Measurements from ENCODE around the gene NEK3.
"Not testable (repeated sequence)": the region's sequence is repeated elsewhere in the genome, so short reads cannot be mapped to it uniquely, and the experiment has no call there.

Gene NEK3

GRCh38 chr13:52171686-52172085 lies 12.3 kb upstream of the NEK3 start:
- in situ Hi-C loops (cut with MboI; ENCODE audit: low sequenced_read_pairs): not testable (repeated sequence)

GRCh38 chr13:52170828-52171391 lies 11.5 kb upstream of the NEK3 start:
- in situ Hi-C loops (cut with MboI; ENCODE audit: low sequenced_read_pairs): not testable (repeated sequence)

- in situ Hi-C loops (cut with MboI; ENCODE audit: low sequenced_read_pairs): no loop called here
These were observed 10.4 kb upstream of the NEK3 start for GRCh38 chr13:52169839-52170238.

- in situ Hi-C loops (cut with MboI; ENCODE audit: low sequenced_read_pairs): no loop called here
These were observed 6.0 kb upstream of the NEK3 start for GRCh38 chr13:52165411-52165810.

- in situ Hi-C loops (cut with MboI; ENCODE audit: low sequenced_read_pairs): no loop called here
These were observed 5.6 kb upstream of the NEK3 start for GRCh38 chr13:52164989-52165388.

- in situ Hi-C loops (cut with MboI; ENCODE audit: low sequenced_read_pairs): not testable (repeated sequence)
These were observed 4.5 kb upstream of the NEK3 start for GRCh38 chr13:52163878-52164277.

- in situ Hi-C loops (cut with MboI; ENCODE audit: low sequenced_read_pairs): no loop called here
These were observed 3.1 kb upstream of the NEK3 start for GRCh38 chr13:52162279-52163101.

DNA sequence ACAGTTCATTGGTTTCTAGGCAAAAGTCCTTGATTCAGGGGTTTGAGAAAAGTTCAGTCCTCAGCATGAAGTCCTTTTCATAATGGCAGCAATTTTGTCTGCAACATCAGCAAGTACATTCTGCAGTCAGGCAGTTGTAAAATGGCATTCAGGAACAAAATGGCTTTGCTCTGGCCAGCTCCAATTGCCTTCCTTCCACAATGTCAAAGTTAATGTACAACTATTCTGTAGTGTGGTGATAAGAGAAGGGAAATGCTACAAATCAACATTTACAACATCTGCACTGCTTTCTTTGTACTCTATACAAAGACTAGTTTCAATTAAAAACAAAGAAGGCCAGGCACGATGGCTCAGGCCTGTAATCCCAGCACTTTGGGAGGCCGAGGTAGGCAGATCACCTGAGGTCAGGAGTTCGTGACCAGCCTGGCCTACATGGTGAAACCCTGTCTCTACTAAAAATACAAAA lies 1.8 kb upstream of the NEK3 start:
- in situ Hi-C loops (cut with MboI; ENCODE audit: low sequenced_read_pairs): no loop called here

- in situ Hi-C loops (cut with MboI; ENCODE audit: low sequenced_read_pairs): no loop called here
These were observed 1.1 kb upstream of the NEK3 start for GRCh38 chr13:52160506-52160905.

DNA sequence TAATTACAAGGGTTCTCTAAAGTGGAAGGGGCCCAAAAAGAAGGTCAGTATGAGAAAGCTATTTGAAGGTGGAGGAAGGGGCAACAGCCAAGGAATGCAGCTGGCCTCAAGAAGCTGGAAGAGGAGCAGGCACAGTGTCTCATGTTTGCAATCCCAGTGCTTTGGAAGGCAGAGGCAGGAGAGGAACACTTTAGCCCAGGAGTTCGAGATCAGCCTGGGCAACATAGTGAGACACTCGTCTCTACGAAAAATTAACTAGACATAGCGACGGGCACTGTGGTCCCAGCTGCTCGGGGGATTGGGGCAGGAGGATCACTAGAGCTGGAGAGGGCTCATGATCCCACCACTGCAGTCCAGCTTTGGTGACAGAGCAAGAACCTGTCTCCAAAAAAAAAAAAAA lies 656 bp upstream of the NEK3 start:
- in situ Hi-C loops (cut with MboI; ENCODE audit: low sequenced_read_pairs): no loop called here

DNA sequence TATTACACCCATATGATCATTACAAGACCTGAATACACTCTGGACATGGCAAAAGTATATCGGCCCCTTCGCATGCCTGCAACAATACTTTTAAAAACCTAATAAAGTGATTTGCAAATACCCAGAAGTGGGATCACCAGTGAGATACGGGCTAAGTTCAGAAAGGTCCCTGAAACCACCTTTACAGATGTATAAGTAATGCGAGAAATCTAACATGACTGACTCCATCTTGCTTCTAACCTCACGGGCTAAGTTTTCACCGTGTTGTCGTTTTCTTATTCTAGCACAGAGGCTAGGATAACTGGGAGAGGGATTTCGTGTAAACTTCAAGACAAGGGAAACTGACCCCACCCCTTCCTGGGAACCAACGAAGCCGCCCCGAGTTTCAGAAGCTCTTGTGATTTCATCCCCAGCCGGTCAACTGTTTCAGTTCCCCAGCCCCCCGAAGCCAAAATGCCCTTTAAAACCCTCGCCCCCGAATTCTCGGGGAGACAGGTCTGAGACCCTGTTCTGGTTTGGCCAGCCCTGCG lies 703 bp downstream of the NEK3 start:
- in situ Hi-C loops (cut with MboI; ENCODE audit: low sequenced_read_pairs): no loop called here

GRCh38 chr13:52156724-52157261 lies 2.6 kb downstream of the NEK3 start:
- in situ Hi-C loops (cut with MboI; ENCODE audit: low sequenced_read_pairs): no loop called here

GRCh38 chr13:52155177-52155576 lies 4.2 kb downstream of the NEK3 start:
- in situ Hi-C loops (cut with MboI; ENCODE audit: low sequenced_read_pairs): no loop called here

GRCh38 chr13:52147225-52147624 lies 12.2 kb downstream of the NEK3 start:
- in situ Hi-C loops (cut with MboI; ENCODE audit: low sequenced_read_pairs): no loop called here

DNA sequence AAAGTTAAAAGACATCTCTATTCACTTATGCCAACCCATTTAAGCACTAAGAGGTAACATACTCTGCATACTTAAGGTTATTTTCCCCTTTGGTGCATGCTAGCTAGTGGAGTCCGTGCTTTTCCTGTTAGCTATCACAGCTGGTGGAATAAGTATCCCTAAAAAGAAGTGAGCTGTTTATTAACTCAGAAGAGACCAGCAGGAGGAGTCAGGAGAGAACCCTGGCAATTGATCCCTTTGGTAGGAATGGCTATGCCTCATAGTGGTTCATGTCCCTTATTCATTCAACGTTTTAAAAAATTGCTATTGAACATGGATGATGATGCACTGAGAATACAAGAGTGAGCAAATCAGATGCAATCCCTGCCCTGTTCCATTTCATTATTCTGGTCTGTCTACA lies 18.1 kb downstream of the NEK3 start:
- in situ Hi-C loops (cut with MboI; ENCODE audit: low sequenced_read_pairs): no loop called here

DNA sequence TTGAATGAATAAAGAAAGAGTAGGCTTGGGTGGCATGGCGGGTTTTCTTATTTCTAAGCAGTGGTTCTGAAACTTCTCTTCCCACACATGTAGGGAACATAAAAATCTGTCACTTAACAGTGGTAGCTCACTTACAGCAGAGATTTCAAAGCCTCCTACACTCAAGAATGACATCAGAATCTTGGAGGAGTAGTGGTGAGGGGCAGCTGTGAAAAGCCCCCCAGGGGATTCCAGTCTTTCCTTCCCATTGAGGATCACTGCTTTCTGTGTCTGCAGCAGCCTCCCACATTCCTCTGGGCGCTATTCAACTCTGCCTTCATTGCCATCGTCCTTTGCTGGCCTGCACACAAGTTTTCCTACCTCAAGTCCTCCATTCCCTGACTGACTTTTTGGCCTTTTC lies 21.9 kb downstream of the NEK3 start:
- in situ Hi-C loops (cut with MboI; ENCODE audit: low sequenced_read_pairs): no loop called here

- in situ Hi-C loops (cut with MboI; ENCODE audit: low sequenced_read_pairs): no loop called here
These were observed 22.6 kb downstream of the NEK3 start for GRCh38 chr13:52136763-52137162.

DNA sequence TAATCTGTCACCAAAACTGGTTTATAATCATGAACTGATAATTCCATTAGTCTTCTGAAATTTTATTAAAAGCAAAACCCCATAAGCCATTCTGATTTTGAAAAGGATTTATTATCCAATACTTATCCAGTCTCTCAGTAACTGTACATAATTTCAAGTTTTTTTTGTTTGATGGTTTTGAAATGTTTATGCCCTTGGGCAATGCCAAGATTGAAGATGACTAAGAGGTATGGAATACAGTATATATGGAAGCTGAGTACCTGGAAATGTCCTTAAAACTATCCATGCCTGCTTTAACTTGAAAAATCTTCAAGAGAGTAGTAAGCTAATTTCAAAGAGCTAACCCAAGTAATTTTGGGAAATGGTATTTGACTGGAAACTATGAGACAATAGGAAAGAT lies 28.8 kb downstream of the NEK3 start:
- in situ Hi-C loops (cut with MboI; ENCODE audit: low sequenced_read_pairs): no loop called here

GRCh38 chr13:52128714-52129700 lies 30.4 kb downstream of the NEK3 start, which contains the start of gene NEK5:
NEK5 (minus strand) TSS chr13:52129073; CDS start chr13:52127482, 1,591 bp downstream.
- in situ Hi-C loops (cut with MboI; ENCODE audit: low sequenced_read_pairs): no loop called here

DNA sequence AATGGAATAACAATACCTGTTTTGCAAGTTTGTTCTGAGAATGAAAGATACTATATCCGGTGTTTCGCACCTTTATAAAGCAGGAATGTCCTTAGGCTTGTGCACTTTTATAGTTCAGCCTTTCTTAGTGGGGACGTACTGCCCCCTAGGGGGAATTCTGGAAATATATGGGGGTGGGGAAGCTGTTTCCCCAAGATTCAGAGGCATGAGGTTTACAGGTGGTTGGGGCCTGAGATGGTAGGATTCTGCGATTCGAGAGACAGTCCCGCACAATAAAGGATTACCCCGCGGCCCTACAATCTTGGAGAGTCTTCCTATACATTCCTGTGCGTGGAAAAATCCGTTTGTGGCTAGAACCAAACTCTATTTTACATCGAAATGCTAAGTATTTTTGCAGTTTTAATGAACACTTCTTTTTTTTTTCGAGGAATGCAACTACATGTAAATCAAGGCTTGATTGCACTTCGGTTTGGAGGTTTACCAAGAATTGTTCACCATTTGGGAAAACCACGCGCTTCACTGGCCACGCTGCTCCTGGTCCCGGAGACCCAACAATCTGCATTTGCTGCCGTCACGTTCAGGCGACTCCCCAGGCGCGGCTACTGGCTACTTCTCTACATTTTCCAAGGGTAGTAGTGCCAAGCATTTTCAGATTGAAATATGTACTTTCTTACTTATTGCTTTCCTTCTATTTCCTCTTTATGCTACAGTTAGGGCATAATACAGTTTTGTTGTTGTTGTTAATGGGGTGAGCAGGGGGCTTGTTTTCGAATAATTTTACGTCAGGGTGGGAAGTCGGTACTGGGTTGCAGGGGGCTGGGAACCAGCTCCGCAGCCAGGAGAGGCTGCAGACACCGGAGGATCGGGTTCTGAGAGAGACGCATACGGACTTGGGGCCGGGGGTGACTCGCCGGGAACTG lies 31.4 kb downstream of the NEK3 start:
- in situ Hi-C loops (cut with MboI; ENCODE audit: low sequenced_read_pairs): no loop called here
